Stimulated activated CD8-positive, alpha-beta memory T cell treated with anti-CD3 and anti-CD28 coated beads, Interleukin-15, amount 100 ng/mL, for 4 hours (primary cell): ENCODE measurements around the gene EIF2B4.
A peak's percentile ranks its signal among the peaks of the same experiment; 100 is the strongest.

ENCODE experiments used
- DNase-seq, 2 donors: peaks; one replicate each; pipeline ENCODE4 v3.0.0-alpha.2; 2020; ENCODE audit warnings: low read depth in 2 of 2

EIF2B4 gene

GRCh38 chr2:27370026-27370815 is at the start of gene EIF2B4, which contains the start of gene SNX17:
EIF2B4 (minus strand) TSS chr2:27370338; CDS start chr2:27370314, 24 bp downstream.
SNX17 (plus strand) TSS chr2:27370616; CDS start chr2:27370744, 128 bp downstream.
- DNase-seq = peak; percentile 99 to 100

GRCh38 chr2:27416151-27416550 is 46.0 kb upstream of the EIF2B4 start:
- DNase-seq = no peak

GRCh38 chr2:27412419-27413152 is 42.4 kb upstream of the EIF2B4 start:
- no peak for DNase-seq

GRCh38 chr2:27409321-27410073 is 39.4 kb upstream of the EIF2B4 start, which contains the start of gene PPM1G:
PPM1G (minus strand) TSS chr2:27409591; CDS start chr2:27409422, 169 bp downstream.
- DNase-seq = peak; percentile 90 to 92

GRCh38 chr2:27408601-27409320 is 38.6 kb upstream of the EIF2B4 start:
- DNase-seq = no peak

GRCh38 chr2:27407798-27408491 is 37.8 kb upstream of the EIF2B4 start:
- DNase-seq = no peak

GRCh38 chr2:27400348-27401135 is 30.4 kb upstream of the EIF2B4 start:
- DNase-seq = no peak

- DNase-seq = no peak
Measured at GRCh38 chr2:27398962-27399361, 28.8 kb upstream of the EIF2B4 start.

GRCh38 chr2:27393225-27393624 is 23.1 kb upstream of the EIF2B4 start:
- no peak for DNase-seq

GRCh38 chr2:27390822-27391679 is 20.9 kb upstream of the EIF2B4 start:
- no peak for DNase-seq

GRCh38 chr2:27381577-27382181 is 11.5 kb upstream of the EIF2B4 start:
- DNase-seq = no peak

GRCh38 chr2:27380626-27381545 is 10.7 kb upstream of the EIF2B4 start, which contains the start of gene ZNF513:
ZNF513 (minus strand) TSS chr2:27380734; CDS start chr2:27380526, 208 bp downstream.
- DNase-seq = peak; percentile 69 to 76

- no peak for DNase-seq
Measured at GRCh38 chr2:27379836-27380625, 9.9 kb upstream of the EIF2B4 start.

- no peak for DNase-seq
Measured at GRCh38 chr2:27379383-27379835, 9.3 kb upstream of the EIF2B4 start.

GRCh38 chr2:27378809-27379290 is 8.7 kb upstream of the EIF2B4 start:
- DNase-seq = no peak

GRCh38 chr2:27378096-27378808 is 8.1 kb upstream of the EIF2B4 start:
- DNase-seq = no peak
